Endothelial cell of umbilical vein (primary cell): ENCODE measurements around the gene KCNJ16. TPM values are rescaled to one million over a fixed set of nuclear protein-coding genes. Genes with fewer than 3 reads are reported as not detected.

ENCODE experiments used
- BruUV-seq: library from RNA; stranded (reverse); fragments of 400-500 nt; replicated peaks from 2 replicates; lab custom pipeline; 2021; lab: Mats Ljungman, UMichigan
- CTCF ChIA-PET: fragments of 300-600, 350-600 bp; sonication (Branson Sonifier 250); formaldehyde crosslinking; loops from one replicate; lab custom pipeline; 2021; ENCODE audit warnings: antibody characterized with exemption, inconsistent platforms; lab: Charles Lee
- POLR2A ChIA-PET: fragments of 300-600, 350-600 bp; sonication (Branson Sonifier 250); formaldehyde crosslinking; loops from one replicate; lab custom pipeline; 2021; ENCODE audit warnings: antibody characterized with exemption, inconsistent platforms; lab: Charles Lee
- DNase-seq: peaks from one replicate; pipeline ENCODE4 v3.0.0-alpha.2; 2011; ENCODE audit warnings: low read depth, low spot score
- FAIRE-seq: peaks from 2 replicates; lab custom pipeline; 2011; peaks lifted over from hg19 to GRCh38; lab: Jason Lieb, UNC
- H2AFZ ChIP-seq: 2 replicates; pipeline ENCODE4 v1.6.0; 2012; ENCODE audit warnings: low read depth, low read length, control low read depth, inconsistent platforms
- H3K27ac ChIP-seq: 2 replicates; pipeline ENCODE4 v1.5.1; 2011; ENCODE audit warnings: low read depth, mild to moderate bottlenecking, control low read depth, low read length, moderate library complexity; ENCODE audit not compliant: insufficient read depth
- H3K27me3 ChIP-seq, 2 experiments: 2 replicates each; pipeline versions ENCODE4 v1.6.0 to v1.6.1; 2011; ENCODE audit warnings: low read length in 2 of 2, mixed read lengths in 1 of 2; ENCODE audit not compliant: control insufficient read depth in 2 of 2, insufficient read depth in 2 of 2
- H3K36me3 ChIP-seq, 2 experiments: 2 replicates in 1 of 2; 3 replicates in 1 of 2; pipeline ENCODE4 v1.5.1; 2011; ENCODE audit warnings: low read length in 2 of 2, mild to moderate bottlenecking in 1 of 2, moderate library complexity in 1 of 2; ENCODE audit not compliant: control insufficient read depth in 2 of 2, insufficient read depth in 2 of 2; ENCODE audit errors: extremely low read depth in 1 of 2
- H3K4me1 ChIP-seq: 3 replicates; pipeline ENCODE4 v1.5.1; 2011; ENCODE audit warnings: mild to moderate bottlenecking, low read length; ENCODE audit not compliant: control insufficient read depth, insufficient read depth; ENCODE audit errors: extremely low read depth
- H3K4me2 ChIP-seq: 2 replicates; pipeline ENCODE4 v1.6.1; 2011; ENCODE audit warnings: low read length, control low read depth, mixed read lengths; ENCODE audit not compliant: insufficient read depth
- H3K4me3 ChIP-seq, 3 experiments: fragments of 200-600 bp in 1 of 3; sonication (generic), shearing (Covaris generic) in 1 of 3; replicated peaks in 1 of 3; 2 replicates each; pipeline ENCODE4 v1.5.1; 2011 to 2016; ENCODE audit warnings: control low read depth in 3 of 3, low read length in 3 of 3, mild to moderate bottlenecking in 2 of 3, inconsistent platforms in 1 of 3, low read depth in 1 of 3, moderate library complexity in 1 of 3; ENCODE audit not compliant: insufficient read depth in 1 of 3
- H3K79me2 ChIP-seq: 2 replicates; pipeline ENCODE4 v1.6.0; 2012; ENCODE audit warnings: low read length, inconsistent platforms; ENCODE audit not compliant: control insufficient read depth, insufficient read depth
- H3K9ac ChIP-seq: replicated peaks from 2 replicates; pipeline ENCODE3; 2011; ENCODE audit warnings: low read length, control low read depth; ENCODE audit not compliant: insufficient read depth; ENCODE audit errors: extremely low read depth
- H3K9me1 ChIP-seq: replicated peaks from 3 replicates; pipeline ENCODE4 v1.6.0; 2011; ENCODE audit warnings: mild to moderate bottlenecking, low read length; ENCODE audit not compliant: control insufficient read depth, insufficient read depth; ENCODE audit errors: extremely low read depth
- H3K9me3 ChIP-seq: replicated peaks from 2 replicates; pipeline ENCODE4 v1.5.1; 2012; ENCODE audit warnings: low read length, inconsistent platforms; ENCODE audit not compliant: control insufficient read depth, insufficient read depth
- H4K20me1 ChIP-seq: replicated peaks from 2 replicates; pipeline ENCODE3; 2011; ENCODE audit warnings: mild to moderate bottlenecking, low read length; ENCODE audit not compliant: control insufficient read depth, insufficient read depth; ENCODE audit errors: extremely low read depth
- CTCF ChIP-seq, 2 donors: IDR thresholded peaks; 1 replicate in 1 of 2; 2 replicates in 1 of 2; pipeline ENCODE4 v1.5.1; 2011; ENCODE audit warnings: low read length in 2 of 2, mild to moderate bottlenecking in 2 of 2, moderate library complexity in 2 of 2, control low read depth in 1 of 2, inconsistent platforms in 1 of 2, low read depth in 1 of 2; ENCODE audit not compliant: insufficient read depth in 1 of 2; ENCODE audit errors: extremely low read depth in 1 of 2
- EZH2 ChIP-seq: IDR thresholded peaks from 2 replicates; pipeline ENCODE4 v1.6.1; 2012; ENCODE audit warnings: borderline replicate concordance, low read depth, mild to moderate bottlenecking, moderate library complexity, low read length, inconsistent platforms; ENCODE audit not compliant: severe bottlenecking
- FOS ChIP-seq: IDR thresholded peaks from 2 replicates; pipeline ENCODE4 v1.6.1; 2011; ENCODE audit warnings: mild to moderate bottlenecking, low read length, moderate library complexity, borderline replicate concordance; ENCODE audit not compliant: insufficient read depth
- GATA2 ChIP-seq: IDR thresholded peaks from 2 replicates; pipeline ENCODE4 v1.7.0; 2011; ENCODE audit warnings: low read depth, mild to moderate bottlenecking, moderate library complexity, mixed read lengths, low read length; ENCODE audit not compliant: insufficient read length, insufficient read depth
- JUN ChIP-seq: IDR thresholded peaks from 2 replicates; pipeline ENCODE4 v1.6.1; 2011; ENCODE audit warnings: borderline replicate concordance, low read depth; ENCODE audit not compliant: insufficient read length, insufficient read depth
- MYC ChIP-seq: IDR thresholded peaks from one replicate; pipeline ENCODE4 v1.6.1; 2011; ENCODE audit warnings: mild to moderate bottlenecking, low read depth, low read length
- POLR2A ChIP-seq: IDR thresholded peaks from 2 replicates; pipeline ENCODE4 v1.6.1; 2012; ENCODE audit warnings: low read depth, mild to moderate bottlenecking, control low read depth, low read length
- POLR2AphosphoS5 ChIP-seq: IDR thresholded peaks from 2 replicates; pipeline ENCODE4 v1.6.1; 2012; ENCODE audit warnings: low read depth, mild to moderate bottlenecking, control low read depth, low read length, moderate library complexity; ENCODE audit not compliant: insufficient read depth
- dilution Hi-C: fragments of 300-500 bp; cut with MboI; formaldehyde crosslinking; loops from one replicate; pipeline ENCODE4 v1.15.0; 2019; ENCODE audit warnings: low sequenced_read_pairs; ENCODE audit not compliant: extremely low pct_ligation_motif_present
- intact Hi-C: fragments of 100-400 bp; cut with micrococcal nuclease; formaldehyde crosslinking; loops from one replicate; pipeline ENCODE4 v1.10.0; 2022
- polyA plus RNA-seq, 4 experiments: library from polyadenylated mRNA; depleted of rRNA in 3 of 4; stranded (reverse) in 3 of 4; unstranded in 1 of 4; fragments of >200 nt; gene quantifications; 2 replicates each; pipeline versions ENCODE4 v1.2.1 to v1.2.3, GENCODE V29; 2011 to 2012; ENCODE audit warnings: missing spikeins in 1 of 4
- total RNA-seq: library from RNA; stranded (reverse); gene quantifications from 2 replicates; pipeline ENCODE4 v1.2.3, GENCODE V29; 2021
- TF ChIP-seq, protein P1 (sequence below): IDR thresholded peaks from 2 replicates; pipeline ENCODE4 v1.6.1; 2011; ENCODE audit not compliant: insufficient read depth, insufficient read length

Gene KCNJ16
- total and polyA plus RNA-seq, 2 donors (not counting 3 experiments of a cell fraction or from before 2014, with no cell fraction given), result 0.07 TPM; not detected in 1

- Histone ChIP-seq H2AFZ (no peak overlapping the region), H3K4me3 (no peak overlapping the region), H3K4me1 (peaks cover 14% of the 10 kb centered on the region), H3K27me3 (no peaks in the 10 kb centered on the region), H3K4me2 (no peak overlapping the region), H3K9me1 (no peaks in the 10 kb centered on the region), H3K27ac (no peak overlapping the region), H3K9ac (no peak overlapping the region), H3K79me2 (no peaks in the 10 kb centered on the region), H4K20me1 (no peaks in the 10 kb centered on the region), H3K9me3 (no peaks in the 10 kb centered on the region), H3K36me3 (no peaks in the 10 kb centered on the region)
- ChIA-PET POLR2A (interaction anchor here (0.6 kb wide), 1 partner anchor 598 kb away, joined by 3 read pairs; no protein-coding TSS in a partner anchor), CTCF (interaction anchor here (1.2 to 1.3 kb wide), 2 partner anchors 30 to 570 kb away, joined by 3 read pairs; no protein-coding TSS in a partner anchor)
- no peak for FAIRE-seq
- TF ChIP-seq CTCF (IDR thresholded peaks at IDR 0.05; ENCODE audit: extremely low read depth in 1 of 2, insufficient read depth in 1 of 2, low read depth in 1 of 2, low read length in 2 of 2) (no peak), EZH2 (no peak), GATA2 (no peak), MYC (no peak), JUN (no peak), POLR2AphosphoS5 (no peak), FOS (no peak), POLR2A (no peak)
- TF ChIP-seq, protein P1, sequence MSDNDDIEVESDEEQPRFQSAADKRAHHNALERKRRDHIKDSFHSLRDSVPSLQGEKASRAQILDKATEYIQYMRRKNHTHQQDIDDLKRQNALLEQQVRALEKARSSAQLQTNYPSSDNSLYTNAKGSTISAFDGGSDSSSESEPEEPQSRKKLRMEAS, result no peak
- intact Hi-C loops (no loop called here), dilution Hi-C loops (no loop called here)
- no peak for DNase-seq
- BruUV-seq, result no TSS peak
Measured at GRCh38 chr17:70138291-70138865, 63.4 kb downstream of the KCNJ16 start.
